GM15510 (cell line): ENCODE results near the gene P2RY14.

ENCODE experiments used
- POLR2A ChIP-seq: IDR thresholded peaks from 3 replicates; pipeline ENCODE4 v1.6.1; 2011; ENCODE audit warnings: borderline replicate concordance; ENCODE audit not compliant: insufficient read length; ENCODE audit errors: extremely low read depth

P2RY14 gene

DNA sequence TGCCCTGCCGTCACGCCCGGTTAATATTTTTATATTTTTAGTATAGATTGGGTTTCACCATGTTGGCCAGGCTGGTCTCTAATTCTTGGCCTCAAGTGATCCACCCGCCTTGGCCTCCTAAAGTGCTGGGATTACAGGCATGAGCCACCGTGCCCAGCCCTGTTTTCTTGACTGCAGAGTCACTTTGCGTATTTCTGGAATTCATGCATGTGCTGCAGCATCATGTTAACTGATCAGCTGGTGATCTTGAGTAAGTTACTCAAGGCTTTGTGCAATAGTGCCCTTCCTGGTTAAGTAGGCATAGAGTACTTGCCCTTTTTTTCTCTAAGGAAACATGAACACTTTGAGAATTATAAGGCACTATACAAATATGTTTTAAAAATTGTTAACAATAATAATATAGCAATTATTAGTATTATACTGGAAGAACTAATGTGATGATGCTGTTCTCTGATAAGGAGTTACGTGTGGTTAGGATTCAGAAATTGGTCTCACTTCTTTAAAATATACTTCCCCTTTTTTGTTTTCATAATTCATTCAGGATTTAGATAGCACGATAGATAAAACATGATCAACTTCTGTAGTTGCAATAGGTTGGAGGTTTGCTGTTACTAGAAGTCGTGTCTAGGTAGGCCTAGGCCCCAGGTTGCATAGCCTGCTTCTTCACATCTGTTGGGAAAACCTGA, 108.9 kb downstream of the P2RY14 start:
- TF ChIP-seq POLR2A: no peak

GRCh38 chr3:151168269-151169094, 109.9 kb downstream of the P2RY14 start:
- no peak for TF ChIP-seq POLR2A

DNA sequence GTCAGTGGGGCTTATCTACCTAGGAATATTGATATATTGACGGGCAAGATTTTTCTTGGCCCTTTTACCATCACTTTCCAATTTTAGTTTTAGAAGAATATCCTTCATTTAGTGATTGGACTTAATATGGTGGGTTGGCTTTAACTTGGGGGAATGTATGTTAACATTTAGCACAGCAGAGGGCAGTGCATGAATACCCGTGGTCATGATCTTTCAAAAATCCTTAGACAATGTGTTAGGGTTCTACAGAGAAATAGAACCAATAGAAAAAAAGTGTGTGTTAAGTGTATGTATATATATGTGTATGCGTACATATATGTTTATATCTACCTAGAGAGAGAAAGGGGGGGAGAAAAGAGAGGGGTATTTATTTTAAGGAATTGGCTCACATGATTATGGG, 112.2 kb downstream of the P2RY14 start:
- no peak for TF ChIP-seq POLR2A

GRCh38 chr3:151165226-151165625, 113.1 kb downstream of the P2RY14 start:
- no peak for TF ChIP-seq POLR2A
